Measurements from ENCODE around the gene CEP70. TPM values are rescaled to one million over a fixed set of nuclear protein-coding genes. Genes with fewer than 3 reads are reported as not detected.
A peak's percentile ranks its signal among the peaks of the same experiment; 100 is the strongest.

The CEP70 gene
- total and polyA plus RNA-seq, 4 donors, result 14.6 to 49.5 (median 21.5) TPM

- Histone ChIP-seq H3K9me3 (ENCODE audit: control insufficient read depth, low read length) (no peaks in the 10 kb centered on the region), H3K27ac (ENCODE audit: low read depth in 1 of 2, low read length in 2 of 2) (no peak overlapping the region), H3K4me1 (ENCODE audit: control insufficient read depth in 1 of 2, insufficient read depth in 2 of 2, low read length in 2 of 2) (no peaks in the 10 kb centered on the region), H3K27me3 (ENCODE audit: control insufficient read depth in 1 of 2, insufficient read depth in 2 of 2, low read length in 1 of 2) (no peaks in the 10 kb centered on the region), H3K36me3 (ENCODE audit: control insufficient read depth in 1 of 2, insufficient read depth in 2 of 2, low read length in 1 of 2) (no peaks in the 10 kb centered on the region), H3K4me3 (ENCODE audit: low read length in 2 of 2) (no peak overlapping the region)
- no peak for ATAC-seq (ENCODE audit: low FRiP score)
- WGBS, 2 donors, result 89 to 91% methylated on average over 43 of the region's 43 CpGs
- DNase-seq, result peak in 1 of 2 donors; percentile 66
- intact Hi-C loops (cut with DNase I), result no loop called here
These were observed 142.4 kb downstream of the CEP70 start for GRCh38 chr3:138451595-138452162.

GRCh38 chr3:138450704-138451424 lies 143.2 kb downstream of the CEP70 start:
- peak in 1 of 2 donors; percentile 33 for DNase-seq
- no peaks in the 10 kb centered on the region for H3K36me3 ChIP-seq (ENCODE audit: control insufficient read depth in 1 of 2, insufficient read depth in 2 of 2, low read length in 1 of 2)
- WGBS, 2 donors, result 86 to 89% methylated on average over 6 of the region's 6 CpGs
- H3K4me1 ChIP-seq (ENCODE audit: control insufficient read depth in 1 of 2, insufficient read depth in 2 of 2, low read length in 2 of 2), result no peaks in the 10 kb centered on the region
- H3K27me3 ChIP-seq (ENCODE audit: control insufficient read depth in 1 of 2, insufficient read depth in 2 of 2, low read length in 1 of 2), result no peaks in the 10 kb centered on the region
- no peaks in the 10 kb centered on the region for H3K9me3 ChIP-seq (ENCODE audit: control insufficient read depth, low read length)
- intact Hi-C loops (cut with DNase I), result no loop called here
- H3K27ac ChIP-seq (ENCODE audit: low read depth in 1 of 2, low read length in 2 of 2), result no peak overlapping the region
- ATAC-seq (ENCODE audit: low FRiP score), result no peak
- no peak overlapping the region for H3K4me3 ChIP-seq (ENCODE audit: low read length in 2 of 2)

GRCh38 chr3:138450181-138450580 lies 143.9 kb downstream of the CEP70 start:
- Histone ChIP-seq H3K4me3 (ENCODE audit: low read length in 2 of 2) (no peak overlapping the region), H3K4me1 (ENCODE audit: control insufficient read depth in 1 of 2, insufficient read depth in 2 of 2, low read length in 2 of 2) (no peaks in the 10 kb centered on the region), H3K27ac (ENCODE audit: low read depth in 1 of 2, low read length in 2 of 2) (no peak overlapping the region), H3K36me3 (ENCODE audit: control insufficient read depth in 1 of 2, insufficient read depth in 2 of 2, low read length in 1 of 2) (no peaks in the 10 kb centered on the region), H3K27me3 (ENCODE audit: control insufficient read depth in 1 of 2, insufficient read depth in 2 of 2, low read length in 1 of 2) (no peaks in the 10 kb centered on the region), H3K9me3 (ENCODE audit: control insufficient read depth, low read length) (no peaks in the 10 kb centered on the region)
- WGBS, 2 donors, result 95 to 98% methylated on average over 7 of the region's 7 CpGs
- ATAC-seq (ENCODE audit: low FRiP score), result no peak
- intact Hi-C loops (cut with DNase I), result no loop called here
- DNase-seq, result peak in 1 of 2 donors; percentile 22

- no peak for ATAC-seq (ENCODE audit: low FRiP score)
- no peak overlapping the region for H3K27ac ChIP-seq (ENCODE audit: low read depth in 1 of 2, low read length in 2 of 2)
- no peak overlapping the region for H3K4me3 ChIP-seq (ENCODE audit: low read length in 2 of 2)
- WGBS, 2 donors, result 88 to 94% methylated on average over 3 of the region's 3 CpGs
- no peaks in the 10 kb centered on the region for H3K27me3 ChIP-seq (ENCODE audit: control insufficient read depth in 1 of 2, insufficient read depth in 2 of 2, low read length in 1 of 2)
- DNase-seq, result peak in 1 of 2 donors; percentile 2
- no peaks in the 10 kb centered on the region for H3K4me1 ChIP-seq (ENCODE audit: control insufficient read depth in 1 of 2, insufficient read depth in 2 of 2, low read length in 2 of 2)
- H3K9me3 ChIP-seq (ENCODE audit: control insufficient read depth, low read length), result no peaks in the 10 kb centered on the region
- intact Hi-C loops (cut with DNase I), result no loop called here
- H3K36me3 ChIP-seq (ENCODE audit: control insufficient read depth in 1 of 2, insufficient read depth in 2 of 2, low read length in 1 of 2), result no peaks in the 10 kb centered on the region
These were observed 144.6 kb downstream of the CEP70 start for GRCh38 chr3:138449490-138449889.

GRCh38 chr3:138448631-138449030 lies 145.4 kb downstream of the CEP70 start:
- Histone ChIP-seq H3K36me3 (ENCODE audit: control insufficient read depth in 1 of 2, insufficient read depth in 2 of 2, low read length in 1 of 2) (no peaks in the 10 kb centered on the region), H3K27me3 (ENCODE audit: control insufficient read depth in 1 of 2, insufficient read depth in 2 of 2, low read length in 1 of 2) (no peaks in the 10 kb centered on the region), H3K4me1 (ENCODE audit: control insufficient read depth in 1 of 2, insufficient read depth in 2 of 2, low read length in 2 of 2) (no peaks in the 10 kb centered on the region), H3K27ac (ENCODE audit: low read depth in 1 of 2, low read length in 2 of 2) (no peak overlapping the region), H3K9me3 (ENCODE audit: control insufficient read depth, low read length) (no peaks in the 10 kb centered on the region), H3K4me3 (ENCODE audit: low read length in 2 of 2) (no peak overlapping the region)
- DNase-seq (no peak), ATAC-seq (ENCODE audit: low FRiP score) (no peak)
- 96 to 97% methylated on average over 3 of the region's 3 CpGs for WGBS, 2 donors
- intact Hi-C loops (cut with DNase I), result no loop called here

- Histone ChIP-seq H3K4me3 (ENCODE audit: low read length in 2 of 2) (no peak overlapping the region), H3K27me3 (ENCODE audit: control insufficient read depth in 1 of 2, insufficient read depth in 2 of 2, low read length in 1 of 2) (no peaks in the 10 kb centered on the region), H3K9me3 (ENCODE audit: control insufficient read depth, low read length) (no peaks in the 10 kb centered on the region), H3K4me1 (ENCODE audit: control insufficient read depth in 1 of 2, insufficient read depth in 2 of 2, low read length in 2 of 2) (no peaks in the 10 kb centered on the region), H3K27ac (ENCODE audit: low read depth in 1 of 2, low read length in 2 of 2) (no peak overlapping the region), H3K36me3 (ENCODE audit: control insufficient read depth in 1 of 2, insufficient read depth in 2 of 2, low read length in 1 of 2) (no peaks in the 10 kb centered on the region)
- ATAC-seq (ENCODE audit: low FRiP score) (no peak), DNase-seq (no peak)
- 96 to 97% methylated on average over 4 of the region's 4 CpGs for WGBS, 2 donors
- intact Hi-C loops (cut with DNase I), result no loop called here
These were observed 148.4 kb downstream of the CEP70 start for GRCh38 chr3:138445654-138446053.

GRCh38 chr3:138445236-138445635 lies 148.8 kb downstream of the CEP70 start:
- Histone ChIP-seq H3K4me1 (ENCODE audit: control insufficient read depth in 1 of 2, insufficient read depth in 2 of 2, low read length in 2 of 2) (no peaks in the 10 kb centered on the region), H3K4me3 (ENCODE audit: low read length in 2 of 2) (no peak overlapping the region), H3K36me3 (ENCODE audit: control insufficient read depth in 1 of 2, insufficient read depth in 2 of 2, low read length in 1 of 2) (no peaks in the 10 kb centered on the region), H3K27me3 (ENCODE audit: control insufficient read depth in 1 of 2, insufficient read depth in 2 of 2, low read length in 1 of 2) (no peaks in the 10 kb centered on the region), H3K9me3 (ENCODE audit: control insufficient read depth, low read length) (no peaks in the 10 kb centered on the region), H3K27ac (ENCODE audit: low read depth in 1 of 2, low read length in 2 of 2) (no peak overlapping the region)
- intact Hi-C loops (cut with DNase I), result no loop called here
- DNase-seq (peak in 1 of 2 donors; percentile 33), ATAC-seq (ENCODE audit: low FRiP score) (no peak)
- WGBS, 2 donors, result 94 to 96% methylated on average over 7 of the region's 7 CpGs
